Gastrocnemius medialis (tissue), 4 donors: ENCODE data around the gene EGFLAM. TPM values are rescaled to one million over a fixed set of nuclear protein-coding genes. Genes with fewer than 3 reads are reported as not detected.

Source experiments
- ATAC-seq, 2 donors: fragments of 150-250 bp; one replicate each; pipeline ENCODE4 v1.9.1; 2016
- DNase-seq, 2 donors: peaks; one replicate each; pipeline ENCODE4 v3.0.0-alpha.2; 2019
- H3K27ac ChIP-seq, 4 donors: fragments of 200-600 bp; sonication (generic); 1 replicate in 1 of 4; 2 replicates in 3 of 4; pipeline ENCODE4 v1.5.1; 2016 to 2018; ENCODE audit warnings: mild to moderate bottlenecking in 2 of 4, moderate library complexity in 1 of 4
- H3K27me3 ChIP-seq, 3 donors: fragments of 200-600 bp; sonication (generic) in 2 of 3; 1 replicate in 1 of 3; 2 replicates in 2 of 3; pipeline versions ENCODE4 v1.5.1 to v1.6.0; 2016 to 2019; ENCODE audit warnings: mild to moderate bottlenecking in 1 of 3, moderate library complexity in 1 of 3
- H3K36me3 ChIP-seq, 2 donors: fragments of 200-600 bp; sonication (generic) in 1 of 2; one replicate each; pipeline ENCODE4 v1.5.1; 2017 to 2018
- H3K4me1 ChIP-seq, 2 donors: fragments of 200-600 bp; sonication (generic) in 1 of 2; one replicate each; pipeline ENCODE4 v1.5.1; 2016 to 2017; ENCODE audit warnings: mild to moderate bottlenecking in 2 of 2
- H3K4me3 ChIP-seq, 4 donors: fragments of 200-600 bp; sonication (generic) in 3 of 4; 1 replicate in 1 of 4; 2 replicates in 3 of 4; pipeline ENCODE4 v1.5.1; 2016 to 2019; ENCODE audit warnings: mild to moderate bottlenecking in 2 of 4
- H3K9me3 ChIP-seq, 3 donors: fragments of 200-600 bp; sonication (generic) in 2 of 3; 1 replicate in 1 of 3; 2 replicates in 2 of 3; pipeline ENCODE4 v1.5.1; 2016 to 2019
- POLR2A ChIP-seq, 2 donors: fragments of 450-650 bp; IDR thresholded peaks; one replicate each; pipeline ENCODE4 v1.6.1; 2017; ENCODE audit warnings: antibody characterized with exemption in 2 of 2, mild to moderate bottlenecking in 2 of 2, moderate library complexity in 2 of 2
- in situ Hi-C, 4 donors: fragments of 200-750 bp; cut with MboI; loops; one replicate each; pipeline versions ENCODE4 v1.15.0 to v1.8.0; 2017; ENCODE audit warnings: low sequenced_read_pairs in 4 of 4
- intact Hi-C: fragments of 100-400 bp; cut with DNase I; formaldehyde crosslinking; loops from one replicate; pipeline ENCODE4 v1.15.1; 2023; ENCODE audit warnings: low total_unique reads
- total RNA-seq, 4 donors: library from RNA; depleted of rRNA; stranded (reverse); fragments of >200 nt; gene quantifications; one replicate each; pipeline versions ENCODE4 v1.1.0 to v1.2.3, GENCODE V29; 2016
- TF ChIP-seq, protein P1 (sequence below), 5 experiments: fragments of 450-650 bp in 3 of 5; fragments of 200-600 bp in 2 of 5; sonication (generic) in 2 of 5; IDR thresholded peaks in 4 of 5; conservative IDR thresholded peaks in 1 of 5; 1 replicate in 4 of 5; 2 replicates in 1 of 5; pipeline ENCODE4 v1.5.1; 2016 to 2019; ENCODE audit warnings: antibody characterized with exemption in 5 of 5, mild to moderate bottlenecking in 3 of 5, moderate library complexity in 3 of 5

EGFLAM gene
- total RNA-seq, 4 donors from 2014 or later = 19.2 to 36.4 (median 32.7) TPM

DNA sequence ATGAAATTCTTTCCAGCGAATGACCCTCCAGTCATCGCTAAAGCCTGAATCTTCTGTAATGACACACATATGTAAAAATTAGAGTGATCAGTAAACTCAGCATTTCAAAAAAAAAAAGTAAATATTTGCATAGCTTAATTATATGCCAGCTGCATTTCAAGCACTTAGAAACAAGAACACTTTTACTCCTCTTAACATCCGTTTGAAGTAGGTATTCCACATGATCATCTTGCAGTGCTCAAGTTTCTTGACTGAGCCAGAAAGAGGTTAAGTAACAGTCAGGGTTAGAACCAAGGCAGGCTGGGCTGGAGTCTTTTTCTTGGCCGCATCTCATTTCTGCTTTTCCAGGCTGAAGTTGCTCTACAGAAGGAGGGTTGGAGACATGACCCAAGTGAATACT, 27.6 kb downstream of the EGFLAM start:
- no peak overlapping the region for H3K27ac ChIP-seq
- ATAC-seq (no peak), DNase-seq (no peak)
- no peaks in the 10 kb centered on the region for H3K36me3 ChIP-seq
- in situ Hi-C loops (no loop called here), intact Hi-C loops (no loop called here)
- no peak overlapping the region for H3K4me3 ChIP-seq
- no peaks in the 10 kb centered on the region for H3K27me3 ChIP-seq
- TF ChIP-seq, protein P1, sequence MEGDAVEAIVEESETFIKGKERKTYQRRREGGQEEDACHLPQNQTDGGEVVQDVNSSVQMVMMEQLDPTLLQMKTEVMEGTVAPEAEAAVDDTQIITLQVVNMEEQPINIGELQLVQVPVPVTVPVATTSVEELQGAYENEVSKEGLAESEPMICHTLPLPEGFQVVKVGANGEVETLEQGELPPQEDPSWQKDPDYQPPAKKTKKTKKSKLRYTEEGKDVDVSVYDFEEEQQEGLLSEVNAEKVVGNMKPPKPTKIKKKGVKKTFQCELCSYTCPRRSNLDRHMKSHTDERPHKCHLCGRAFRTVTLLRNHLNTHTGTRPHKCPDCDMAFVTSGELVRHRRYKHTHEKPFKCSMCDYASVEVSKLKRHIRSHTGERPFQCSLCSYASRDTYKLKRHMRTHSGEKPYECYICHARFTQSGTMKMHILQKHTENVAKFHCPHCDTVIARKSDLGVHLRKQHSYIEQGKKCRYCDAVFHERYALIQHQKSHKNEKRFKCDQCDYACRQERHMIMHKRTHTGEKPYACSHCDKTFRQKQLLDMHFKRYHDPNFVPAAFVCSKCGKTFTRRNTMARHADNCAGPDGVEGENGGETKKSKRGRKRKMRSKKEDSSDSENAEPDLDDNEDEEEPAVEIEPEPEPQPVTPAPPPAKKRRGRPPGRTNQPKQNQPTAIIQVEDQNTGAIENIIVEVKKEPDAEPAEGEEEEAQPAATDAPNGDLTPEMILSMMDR (IDR thresholded peaks at IDR 0.05 in 4 of 5, conservative IDR thresholded peaks at IDR 0.05 in 1 of 5) = no peak
- no peak for TF ChIP-seq POLR2A (IDR thresholded peaks at IDR 0.05)
- no peaks in the 10 kb centered on the region for H3K9me3 ChIP-seq
- no peaks in the 10 kb centered on the region for H3K4me1 ChIP-seq

DNA sequence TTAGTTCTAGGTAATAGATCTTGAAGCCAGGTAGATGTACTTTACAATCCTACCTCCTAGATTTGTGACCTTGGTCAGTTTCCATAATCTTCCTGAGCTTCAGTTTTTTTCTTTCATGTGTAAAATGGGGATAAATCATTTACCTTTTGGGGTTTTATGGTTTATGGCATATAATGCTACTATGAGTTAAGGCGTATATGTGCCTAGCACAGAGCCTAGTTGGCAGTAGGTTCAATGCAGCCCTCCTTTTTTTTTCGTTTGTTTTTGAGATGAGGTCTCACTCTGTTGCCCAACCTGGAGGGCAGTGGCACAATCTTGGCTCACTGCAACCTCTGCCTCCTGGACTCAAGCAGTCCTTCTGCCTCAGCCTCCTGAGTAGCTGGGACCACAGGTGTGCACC, 28.8 kb downstream of the EGFLAM start:
- no peak for DNase-seq
- intact Hi-C loops = no loop called here
- H3K4me3 ChIP-seq = no peak overlapping the region

DNA sequence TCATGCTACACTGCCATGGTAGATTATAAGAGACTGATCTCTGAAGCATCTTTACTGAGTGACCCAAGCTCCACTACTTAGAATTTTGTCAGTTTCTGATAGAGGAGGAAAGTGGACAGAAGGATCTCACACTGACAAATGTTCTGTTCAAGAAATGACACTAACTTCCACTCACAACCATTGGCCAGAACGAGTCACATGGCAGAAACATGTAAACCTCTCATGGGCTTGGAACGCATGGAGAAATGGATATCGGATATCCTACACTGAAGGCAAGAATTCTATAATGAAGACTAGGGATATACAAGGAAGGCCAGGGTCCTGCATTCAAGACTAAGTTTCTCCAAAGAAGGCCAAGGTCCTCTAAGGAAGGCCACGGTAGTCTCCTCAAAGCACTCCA, 31.1 kb downstream of the EGFLAM start:
- Histone ChIP-seq H3K27me3 (no peaks in the 10 kb centered on the region), H3K36me3 (no peaks in the 10 kb centered on the region), H3K27ac (no peak overlapping the region), H3K9me3 (no peaks in the 10 kb centered on the region), H3K4me3 (no peak overlapping the region), H3K4me1 (no peaks in the 10 kb centered on the region)
- TF ChIP-seq POLR2A (IDR thresholded peaks at IDR 0.05) = no peak
- TF ChIP-seq, protein P1 (IDR thresholded peaks at IDR 0.05 in 4 of 5, conservative IDR thresholded peaks at IDR 0.05 in 1 of 5) = no peak
- in situ Hi-C loops = no loop called here
- ATAC-seq (no peak), DNase-seq (no peak)
- intact Hi-C loops = no loop called here

More for the DNA sequence above, 28.8 kb downstream of the EGFLAM start:
- no peaks in the 10 kb centered on the region for H3K36me3 ChIP-seq
- no peak overlapping the region for H3K27ac ChIP-seq
- in situ Hi-C loops = no loop called here
- no peaks in the 10 kb centered on the region for H3K4me1 ChIP-seq
- ATAC-seq = no peak
- no peaks in the 10 kb centered on the region for H3K9me3 ChIP-seq
- no peaks in the 10 kb centered on the region for H3K27me3 ChIP-seq
- no peak for TF ChIP-seq POLR2A (IDR thresholded peaks at IDR 0.05)
- TF ChIP-seq, protein P1 (IDR thresholded peaks at IDR 0.05 in 4 of 5, conservative IDR thresholded peaks at IDR 0.05 in 1 of 5) = no peak

DNA sequence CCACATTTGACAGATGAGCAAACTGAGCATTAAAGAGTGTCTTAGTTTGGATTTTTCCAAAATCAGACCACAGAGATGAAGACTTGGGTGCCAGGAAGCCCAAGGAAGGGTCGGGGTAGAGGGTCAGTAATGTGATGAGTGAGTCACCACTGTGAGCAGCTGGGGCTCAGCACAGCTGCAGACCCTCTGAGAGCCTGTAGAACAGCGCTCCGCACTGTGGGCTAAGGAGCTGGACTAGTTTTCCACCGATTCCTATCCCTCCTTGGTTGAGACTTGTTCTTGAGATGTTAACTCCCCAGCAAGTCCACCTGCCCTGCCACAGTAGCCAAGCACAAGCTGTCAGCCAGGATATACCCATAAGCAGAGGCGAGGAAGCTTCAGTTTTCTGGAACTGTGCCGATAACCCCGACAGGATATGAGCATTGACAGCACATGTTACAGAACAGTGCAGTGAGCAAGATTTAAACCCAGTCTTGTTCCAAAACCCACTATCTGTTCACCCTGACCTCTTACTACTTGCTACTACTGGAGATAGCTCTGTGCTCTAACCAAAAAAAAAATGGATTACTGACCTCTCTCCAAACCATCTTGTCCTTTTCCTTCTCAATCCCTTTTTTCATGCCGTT, 31.8 kb downstream of the EGFLAM start:
- Histone ChIP-seq H3K4me3 (no peak overlapping the region), H3K27me3 (peaks cover 0 to under 1% (median 0%) of the 10 kb centered on the region in 3 donors), H3K36me3 (no peaks in the 10 kb centered on the region), H3K27ac (peak overlapping the region in 3 of 4 donors; percentile 21 to 50 (median 34)), H3K4me1 (no peaks in the 10 kb centered on the region), H3K9me3 (no peaks in the 10 kb centered on the region)
- ATAC-seq = no peak
- TF ChIP-seq, protein P1 (IDR thresholded peaks at IDR 0.05 in 4 of 5, conservative IDR thresholded peaks at IDR 0.05 in 1 of 5) = no peak
- no peak for TF ChIP-seq POLR2A (IDR thresholded peaks at IDR 0.05)
- intact Hi-C loops = no loop called here
- in situ Hi-C loops = no loop called here
- DNase-seq = no peak

DNA sequence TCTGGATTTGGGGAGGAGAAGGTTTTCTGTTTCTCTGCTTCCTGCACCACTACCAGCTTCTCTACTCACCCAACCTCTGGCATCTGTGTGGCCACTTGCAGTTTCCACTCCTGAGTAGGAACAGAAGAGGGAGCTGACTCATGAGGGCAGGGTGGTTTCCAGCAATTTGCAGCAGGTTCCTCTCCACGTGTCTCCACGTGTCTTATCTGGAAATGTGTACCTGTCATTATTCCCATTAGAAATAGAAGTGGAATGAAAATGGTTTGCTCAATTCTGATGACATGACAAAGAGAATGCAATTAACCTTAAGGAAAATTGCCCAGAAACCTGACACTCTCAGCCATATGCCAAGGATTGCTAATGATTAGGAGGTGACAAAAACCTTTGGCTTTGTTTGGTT, 33.0 kb downstream of the EGFLAM start:
- in situ Hi-C loops (no loop called here), intact Hi-C loops (no loop called here)
- no peaks in the 10 kb centered on the region for H3K9me3 ChIP-seq
- DNase-seq (no peak), ATAC-seq (no peak)
- H3K4me3 ChIP-seq = no peak overlapping the region
- TF ChIP-seq, protein P1 (IDR thresholded peaks at IDR 0.05 in 4 of 5, conservative IDR thresholded peaks at IDR 0.05 in 1 of 5) = no peak
- TF ChIP-seq POLR2A (IDR thresholded peaks at IDR 0.05) = no peak
- H3K36me3 ChIP-seq = no peaks in the 10 kb centered on the region
- peaks cover 0 to 6% (median 0%) of the 10 kb centered on the region in 3 donors for H3K27me3 ChIP-seq
- no peaks in the 10 kb centered on the region for H3K4me1 ChIP-seq
- H3K27ac ChIP-seq = no peak overlapping the region
